SKM-1 (cell line): ENCODE data around the gene EDRF1.

Experiments used
- DNase-seq: peaks from one replicate; lab custom pipeline; 2025; ENCODE audit not compliant: unreplicated experiment; lab: John Stamatoyannopoulos, UW

The EDRF1 gene

GRCh38 chr10:125785791-125786190 lies 66.3 kb downstream of the EDRF1 start:
- DNase-seq, result no peak

- DNase-seq, result no peak
Measured at GRCh38 chr10:125788156-125789034, 68.9 kb downstream of the EDRF1 start.

GRCh38 chr10:125792342-125793300 lies 73.1 kb downstream of the EDRF1 start:
- no peak for DNase-seq

- DNase-seq, result no peak
Measured at GRCh38 chr10:125795128-125795527, 75.6 kb downstream of the EDRF1 start.

- DNase-seq, result no peak
Measured at GRCh38 chr10:125795637-125796190, 76.2 kb downstream of the EDRF1 start.

- no peak for DNase-seq
Measured at GRCh38 chr10:125797424-125797823, 77.9 kb downstream of the EDRF1 start.

GRCh38 chr10:125797994-125798662 lies 78.6 kb downstream of the EDRF1 start:
- DNase-seq, result no peak

- no peak for DNase-seq
Measured at GRCh38 chr10:125799451-125800182, 80.1 kb downstream of the EDRF1 start.

GRCh38 chr10:125801574-125801973 lies 82.1 kb downstream of the EDRF1 start:
- no peak for DNase-seq

- no peak for DNase-seq
Measured at GRCh38 chr10:125802131-125802530, 82.6 kb downstream of the EDRF1 start.

GRCh38 chr10:125802739-125803138 lies 83.2 kb downstream of the EDRF1 start:
- no peak for DNase-seq

- DNase-seq, result no peak
Measured at GRCh38 chr10:125808047-125808446, 88.5 kb downstream of the EDRF1 start.

GRCh38 chr10:125811251-125811650 lies 91.7 kb downstream of the EDRF1 start:
- no peak for DNase-seq

- no peak for DNase-seq
Measured at GRCh38 chr10:125812128-125812750, 92.7 kb downstream of the EDRF1 start.
